Upper lobe of left lung (tissue), 6 donors: Measurements from ENCODE around the gene KRT34. TPM values are rescaled to one million over a fixed set of nuclear protein-coding genes. Genes with fewer than 3 reads are reported as not detected.
"Not testable (repeated sequence)": the region's sequence is repeated elsewhere in the genome, so short reads cannot be mapped to it uniquely, and the experiment has no call there.

Experiments
- ATAC-seq, 2 donors: fragments of 200-7000 bp; cut with Tn5 transposase; one replicate each; pipeline ENCODE4 v1.9.1; 2022; ENCODE audit warnings: mild to moderate bottlenecking in 2 of 2, moderate library complexity in 2 of 2; ENCODE audit not compliant: low FRiP score in 2 of 2
- DNase-seq, 2 donors: peaks; one replicate each; pipeline ENCODE4 v3.0.0-alpha.2; 2019 to 2020
- H3K27ac ChIP-seq, 4 donors: fragments of 200-600 bp; sonication (generic); one replicate each; pipeline ENCODE4 v1.5.1; 2016 to 2019
- H3K27me3 ChIP-seq, 4 donors: fragments of 200-600 bp; sonication (generic); one replicate each; pipeline ENCODE4 v1.5.1; 2017 to 2019
- H3K36me3 ChIP-seq, 4 donors: fragments of 200-600 bp; sonication (generic); one replicate each; pipeline ENCODE4 v1.5.1; 2016 to 2019
- H3K4me1 ChIP-seq, 4 donors: fragments of 200-600 bp; sonication (generic); one replicate each; pipeline ENCODE4 v1.5.1; 2018 to 2019
- H3K4me3 ChIP-seq, 4 donors: fragments of 200-600 bp; sonication (generic); one replicate each; pipeline ENCODE4 v1.5.1; 2017 to 2019; ENCODE audit warnings: mild to moderate bottlenecking in 2 of 4, moderate library complexity in 1 of 4
- H3K9me3 ChIP-seq, 4 donors: fragments of 200-600 bp; sonication (generic); one replicate each; pipeline ENCODE4 v1.5.1; 2018 to 2019
- CTCF ChIP-seq, 6 experiments: fragments of 450-650 bp in 4 of 6; fragments of 200-600 bp in 2 of 6; sonication (generic) in 2 of 6; IDR thresholded peaks; one replicate each; pipeline ENCODE4 v1.5.1; 2016 to 2019; ENCODE audit warnings: antibody characterized with exemption in 6 of 6
- EP300 ChIP-seq, 4 donors: sonication (generic); formaldehyde crosslinking; IDR thresholded peaks; one replicate each; pipeline ENCODE4 v1.5.1; 2017; ENCODE audit warnings: antibody characterized with exemption in 4 of 4, control low read depth in 2 of 4
- POLR2A ChIP-seq, 4 donors: fragments of 450-650 bp; IDR thresholded peaks; one replicate each; pipeline ENCODE4 v1.5.1; 2016 to 2017; ENCODE audit warnings: antibody characterized with exemption in 4 of 4, mild to moderate bottlenecking in 2 of 4
- POLR2AphosphoS5 ChIP-seq, 2 donors: sonication (generic); formaldehyde crosslinking; IDR thresholded peaks; one replicate each; pipeline ENCODE4 v1.5.1; 2017; ENCODE audit warnings: antibody characterized with exemption in 2 of 2
- WGBS, 2 donors: methylation state at CpG; one replicate each; pipeline ENCODE4 v1.1.5; 2017 to 2018; 5-methylcytosine and 5-hydroxymethylcytosine counted together
- total RNA-seq, 6 donors: library from RNA; depleted of rRNA in 4 of 6; stranded (reverse); fragments of >200 nt in 4 of 6; gene quantifications; one replicate each; pipeline versions ENCODE4 v1.1.0 to v1.2.1, GENCODE V29; 2016 to 2021
- donor health status: DM: no; HTN: no; CAD: no; lungs with moderate emphysema.
- donor health status: DM: no; HTN: yes; CAD: no; lungs with severe emphysema.

KRT34 gene
- not detected for total RNA-seq

- not testable (repeated sequence) for ATAC-seq, H3K36me3 ChIP-seq, H3K4me3 ChIP-seq, H3K27ac ChIP-seq, H3K9me3 ChIP-seq, H3K27me3 ChIP-seq, H3K4me1 ChIP-seq
- 83 to 96% methylated on average over 1 to 13 of the region's 13 CpGs for WGBS, 2 donors
- DNase-seq = peak in 1 of 2 donors; percentile 65
Observed at GRCh38 chr17:41381943-41382342, at the start of gene KRT34. KRT34 (minus strand) TSS chr17:41382306; CDS start chr17:41382246, 60 bp downstream.

- H3K4me3 ChIP-seq, H3K27me3 ChIP-seq, H3K9me3 ChIP-seq, H3K36me3 ChIP-seq, ATAC-seq, DNase-seq, H3K27ac ChIP-seq, H3K4me1 ChIP-seq: not testable (repeated sequence)
- WGBS, 2 donors = 86 to 87% methylated on average over 9 of the region's 9 CpGs
Observed at GRCh38 chr17:41430376-41430775, 48.3 kb upstream of the KRT34 start.

GRCh38 chr17:41429667-41430066 lies 47.6 kb upstream of the KRT34 start:
- DNase-seq (no peak), ATAC-seq (no peak)
- TF ChIP-seq CTCF (IDR thresholded peaks at IDR 0.05) (no peak), POLR2A (IDR thresholded peaks at IDR 0.05) (no peak), POLR2AphosphoS5 (IDR thresholded peaks at IDR 0.05) (no peak), EP300 (IDR thresholded peaks at IDR 0.05) (no peak)
- H3K27me3 ChIP-seq = no peaks in the 10 kb centered on the region
- no peak overlapping the region for H3K4me3 ChIP-seq
- H3K27ac ChIP-seq = no peak overlapping the region
- no peaks in the 10 kb centered on the region for H3K9me3 ChIP-seq
- H3K4me1 ChIP-seq = no peaks in the 10 kb centered on the region
- H3K36me3 ChIP-seq = no peaks in the 10 kb centered on the region
- 79 to 80% methylated on average over 7 of the region's 7 CpGs for WGBS, 2 donors

GRCh38 chr17:41428591-41429291 lies 46.6 kb upstream of the KRT34 start:
- 66 to 73% methylated on average over 4 of the region's 4 CpGs for WGBS, 2 donors
- Histone ChIP-seq H3K4me3 (no peak overlapping the region), H3K27ac (no peak overlapping the region), H3K36me3 (no peaks in the 10 kb centered on the region), H3K4me1 (no peaks in the 10 kb centered on the region), H3K9me3 (no peaks in the 10 kb centered on the region), H3K27me3 (no peaks in the 10 kb centered on the region)
- TF ChIP-seq POLR2AphosphoS5 (IDR thresholded peaks at IDR 0.05) (no peak), POLR2A (IDR thresholded peaks at IDR 0.05) (no peak), CTCF (IDR thresholded peaks at IDR 0.05) (no peak), EP300 (IDR thresholded peaks at IDR 0.05) (no peak)
- no peak for ATAC-seq
- no peak for DNase-seq

- H3K36me3 ChIP-seq = no peaks in the 10 kb centered on the region
- 93 to 95% methylated on average over 7 to 13 of the region's 13 CpGs for WGBS, 2 donors
- TF ChIP-seq POLR2A (IDR thresholded peaks at IDR 0.05) (no peak), POLR2AphosphoS5 (IDR thresholded peaks at IDR 0.05) (no peak), EP300 (IDR thresholded peaks at IDR 0.05) (no peak), CTCF (IDR thresholded peaks at IDR 0.05) (no peak)
Observed at GRCh38 chr17:41424111-41424635, 42.1 kb upstream of the KRT34 start, which contains the start of gene KRT37. KRT37 (minus strand) TSS chr17:41424585; CDS start chr17:41424523, 62 bp downstream.

GRCh38 chr17:41422586-41422985 lies 40.5 kb upstream of the KRT34 start:
- H3K4me1 ChIP-seq, ATAC-seq, H3K36me3 ChIP-seq, H3K27me3 ChIP-seq, H3K4me3 ChIP-seq, H3K9me3 ChIP-seq, H3K27ac ChIP-seq: not testable (repeated sequence)
- WGBS, 2 donors = 93 to 96% methylated on average over 8 to 10 of the region's 11 CpGs
- peak in 1 of 2 donors; percentile 68 for DNase-seq

More at GRCh38 chr17:41424111-41424635, 42.1 kb upstream of the KRT34 start, which contains the start of gene KRT37:
- Histone ChIP-seq H3K4me3 (no peak within 1 kb of the TSS), H3K27ac (no peak within 1 kb of the TSS), H3K27me3 (no peaks in the 10 kb centered on the region), H3K4me1 (no peaks in the 10 kb centered on the region), H3K9me3 (no peaks in the 10 kb centered on the region)
- peak in 1 of 2 donors; percentile 52 for DNase-seq
- no peak for ATAC-seq
